Peyer's patch (tissue), 4 donors: ENCODE measurements around the gene GCLC.

ENCODE experiments used
- CTCF ChIP-seq, 6 experiments: fragments of 450-650 bp in 4 of 6; fragments of 200-600 bp in 2 of 6; sonication (generic) in 1 of 6; IDR thresholded peaks; one replicate each; pipeline ENCODE4 v1.5.1; 2017 to 2019; ENCODE audit warnings: antibody characterized with exemption in 6 of 6, mild to moderate bottlenecking in 3 of 6, moderate library complexity in 1 of 6
- POLR2A ChIP-seq, 2 donors: fragments of 450-650 bp; IDR thresholded peaks; one replicate each; pipeline ENCODE4 v1.5.1; 2017; ENCODE audit warnings: antibody characterized with exemption in 2 of 2, mild to moderate bottlenecking in 2 of 2, moderate library complexity in 2 of 2

GRCh38 chr6:53514677-53515076 lies 30.2 kb downstream of the GCLC start:
- TF ChIP-seq CTCF (IDR thresholded peaks at IDR 0.05) (no peak), POLR2A (IDR thresholded peaks at IDR 0.05) (no peak)
